Suprapubic skin (tissue), 4 donors: Measurements from ENCODE around the gene MGAT5B. TPM values are rescaled to one million over a fixed set of nuclear protein-coding genes. Genes with fewer than 3 reads are reported as not detected.

Experiments
- DNase-seq, 2 donors: peaks; one replicate each; pipeline ENCODE4 v3.0.0-alpha.2; 2019; ENCODE audit warnings: low spot score in 2 of 2
- H3K27ac ChIP-seq: fragments of 200-600 bp; sonication (generic); one replicate; pipeline ENCODE4 v1.5.1; 2019
- H3K27me3 ChIP-seq: fragments of 200-600 bp; sonication (generic); one replicate; pipeline ENCODE4 v1.5.1; 2019
- H3K36me3 ChIP-seq: fragments of 200-600 bp; sonication (generic); one replicate; pipeline ENCODE4 v1.5.1; 2019
- H3K4me1 ChIP-seq: fragments of 200-600 bp; sonication (generic); one replicate; pipeline ENCODE4 v1.5.1; 2019
- H3K4me3 ChIP-seq: fragments of 200-600 bp; sonication (generic); one replicate; pipeline ENCODE4 v1.5.1; 2019; ENCODE audit warnings: mild to moderate bottlenecking
- H3K9me3 ChIP-seq: fragments of 200-600 bp; sonication (generic); one replicate; pipeline ENCODE4 v1.5.1; 2019
- CTCF ChIP-seq, 2 donors: fragments of 200-600 bp in 1 of 2; fragments of 450-650 bp in 1 of 2; sonication (generic) in 1 of 2; IDR thresholded peaks; one replicate each; pipeline ENCODE4 v1.5.1; 2016 to 2019; ENCODE audit warnings: antibody characterized with exemption in 2 of 2, mild to moderate bottlenecking in 1 of 2, moderate library complexity in 1 of 2
- EP300 ChIP-seq: sonication (generic); formaldehyde crosslinking; IDR thresholded peaks from one replicate; pipeline ENCODE4 v1.6.1; 2017; ENCODE audit warnings: antibody characterized with exemption
- POLR2A ChIP-seq, 2 donors: fragments of 450-650 bp; IDR thresholded peaks; one replicate each; pipeline ENCODE4 v1.6.1; 2017; ENCODE audit warnings: antibody characterized with exemption in 2 of 2, mild to moderate bottlenecking in 2 of 2, moderate library complexity in 2 of 2
- POLR2AphosphoS5 ChIP-seq, 3 donors: sonication (generic); formaldehyde crosslinking; IDR thresholded peaks; one replicate each; pipeline ENCODE4 v1.6.1; 2017; ENCODE audit warnings: antibody characterized with exemption in 3 of 3
- WGBS: methylation state at CpG from one replicate; pipeline ENCODE4 v1.1.5; 2018; 5-methylcytosine and 5-hydroxymethylcytosine counted together
- total RNA-seq, 4 donors: library from RNA; depleted of rRNA; stranded (reverse); fragments of >200 nt; gene quantifications; one replicate each; pipeline ENCODE4 v1.1.0, GENCODE V29; 2016

Gene MGAT5B
- total RNA-seq, 4 donors from 2014 or later: 0.26 to 0.72 (median 0.30) TPM; not detected in 1

DNA sequence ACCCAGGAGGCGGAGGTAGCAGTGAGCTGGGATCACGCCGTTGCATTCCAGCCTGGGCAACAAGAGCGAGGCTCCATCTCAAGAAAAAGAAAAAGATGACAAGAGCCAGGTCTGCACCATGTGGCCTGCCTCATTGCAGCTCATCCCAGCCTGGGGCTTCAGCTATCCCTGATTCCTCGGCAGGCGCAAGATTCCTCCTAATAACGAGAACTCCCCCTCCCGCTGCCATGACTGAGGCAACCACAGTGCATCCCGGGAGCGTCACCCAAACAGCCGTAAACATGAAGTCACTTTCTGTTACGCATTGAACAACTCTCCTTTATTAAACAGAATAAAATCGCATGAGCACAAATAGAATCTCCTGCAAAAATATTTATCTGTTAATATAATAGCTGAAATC is 120.6 kb downstream of the MGAT5B start:
- Histone ChIP-seq H3K4me1 (no peaks in the 10 kb centered on the region), H3K27me3 (peaks cover 41% of the 10 kb centered on the region), H3K9me3 (no peaks in the 10 kb centered on the region), H3K36me3 (no peaks in the 10 kb centered on the region), H3K27ac (no peak overlapping the region), H3K4me3 (no peak overlapping the region)
- WGBS: 74% methylated on average over 13 of the region's 13 CpGs
- TF ChIP-seq POLR2AphosphoS5 (IDR thresholded peaks at IDR 0.05) (no peak), EP300 (no peak), POLR2A (IDR thresholded peaks at IDR 0.05) (no peak), CTCF (IDR thresholded peaks at IDR 0.05) (no peak)
- no peak for DNase-seq

- no peak for TF ChIP-seq POLR2A (IDR thresholded peaks at IDR 0.05)
- no peak for TF ChIP-seq POLR2AphosphoS5 (IDR thresholded peaks at IDR 0.05)
- TF ChIP-seq EP300: no peak
- no peak for TF ChIP-seq CTCF (IDR thresholded peaks at IDR 0.05)
- no peaks in the 10 kb centered on the region for H3K9me3 ChIP-seq
Observed at GRCh38 chr17:76989519-76989918, 121.3 kb downstream of the MGAT5B start.

DNA sequence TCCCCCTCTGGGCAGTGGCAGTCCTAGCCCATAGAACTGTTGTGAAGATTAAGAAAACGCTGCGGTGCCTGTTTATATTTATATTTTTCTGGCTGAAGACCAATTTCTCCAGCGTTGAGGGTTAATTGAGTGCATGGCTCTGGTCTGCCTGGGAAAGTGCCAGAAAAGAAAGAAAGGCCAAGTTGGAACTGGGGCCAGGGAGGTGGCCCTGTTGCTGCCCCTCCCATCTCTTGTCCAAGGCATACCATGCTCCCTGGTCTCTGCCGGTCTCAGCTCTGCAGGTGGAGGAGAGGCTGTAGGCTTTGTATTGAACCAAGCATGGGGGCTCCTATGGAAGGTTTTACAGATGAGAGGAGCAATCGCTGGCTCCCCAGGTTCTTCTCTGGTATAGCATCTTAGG is 124.7 kb downstream of the MGAT5B start:
- Histone ChIP-seq H3K27ac (no peak overlapping the region), H3K4me3 (no peak overlapping the region), H3K9me3 (no peaks in the 10 kb centered on the region), H3K4me1 (no peaks in the 10 kb centered on the region), H3K36me3 (no peaks in the 10 kb centered on the region), H3K27me3 (peaks cover 37% of the 10 kb centered on the region)
- no peak for DNase-seq
- TF ChIP-seq POLR2AphosphoS5 (IDR thresholded peaks at IDR 0.05) (no peak), POLR2A (IDR thresholded peaks at IDR 0.05) (no peak), CTCF (IDR thresholded peaks at IDR 0.05) (no peak), EP300 (no peak)
- 56% methylated on average over 5 of the region's 5 CpGs for whole genome bisulfite sequencing

More at GRCh38 chr17:76989519-76989918, 121.3 kb downstream of the MGAT5B start:
- H3K27me3 ChIP-seq: peaks cover 41% of the 10 kb centered on the region
- no peak overlapping the region for H3K4me3 ChIP-seq
- no peaks in the 10 kb centered on the region for H3K4me1 ChIP-seq
- 82% methylated on average over 5 of the region's 5 CpGs for WGBS
- no peaks in the 10 kb centered on the region for H3K36me3 ChIP-seq
- H3K27ac ChIP-seq: no peak overlapping the region
- DNase-seq: no peak

DNA sequence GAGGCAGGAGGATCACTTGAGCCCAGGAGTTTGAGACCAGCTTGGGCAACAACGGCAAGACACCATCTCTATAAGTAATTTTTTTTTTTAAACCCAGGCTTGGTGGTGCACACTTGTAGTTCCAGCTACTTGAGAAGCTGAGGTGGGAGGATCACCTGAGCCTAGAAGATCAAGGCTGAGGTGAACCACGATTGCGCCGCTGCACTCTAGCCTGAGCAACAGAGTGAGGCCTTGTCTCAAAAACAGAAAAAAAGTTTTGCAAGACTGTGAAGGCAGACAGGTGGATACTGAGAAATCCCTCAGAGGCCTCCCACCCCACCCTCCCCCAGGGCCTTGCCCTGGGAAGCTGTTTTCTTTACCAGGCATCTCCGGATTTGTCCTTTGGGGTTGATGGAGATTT is 125.4 kb downstream of the MGAT5B start:
- Histone ChIP-seq H3K4me1 (no peaks in the 10 kb centered on the region), H3K36me3 (no peaks in the 10 kb centered on the region), H3K27ac (no peak overlapping the region), H3K4me3 (no peak overlapping the region), H3K9me3 (no peaks in the 10 kb centered on the region), H3K27me3 (peaks cover 43% of the 10 kb centered on the region)
- 55% methylated on average over 5 of the region's 5 CpGs for WGBS
- TF ChIP-seq CTCF (IDR thresholded peaks at IDR 0.05): no peak
- no peak for TF ChIP-seq POLR2AphosphoS5 (IDR thresholded peaks at IDR 0.05)
- TF ChIP-seq EP300: no peak
- no peak for TF ChIP-seq POLR2A (IDR thresholded peaks at IDR 0.05)
- DNase-seq: no peak

DNA sequence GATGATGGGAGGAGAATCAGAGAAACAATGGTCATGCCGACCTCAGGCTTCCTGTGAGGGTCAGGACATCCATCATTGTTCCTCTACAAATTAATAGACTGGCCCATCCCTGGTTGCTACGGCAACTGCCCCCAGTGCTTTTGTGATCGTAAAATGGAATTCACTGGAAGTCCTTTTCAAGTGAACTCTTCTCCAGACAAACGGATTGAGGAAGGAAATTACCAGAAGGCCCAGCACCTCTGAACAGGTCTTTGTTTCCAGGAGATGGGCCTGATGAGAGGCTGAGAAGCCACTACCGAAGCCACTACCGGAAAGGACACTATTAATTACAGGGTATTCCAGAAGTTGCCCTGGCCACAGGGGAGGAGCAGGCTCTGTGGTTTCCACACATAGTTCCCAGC is 126.0 kb downstream of the MGAT5B start:
- Histone ChIP-seq H3K27me3 (peaks cover 45% of the 10 kb centered on the region), H3K27ac (no peak overlapping the region), H3K9me3 (no peaks in the 10 kb centered on the region), H3K4me3 (no peak overlapping the region), H3K36me3 (no peaks in the 10 kb centered on the region), H3K4me1 (no peaks in the 10 kb centered on the region)
- DNase-seq: no peak
- WGBS: 53% methylated on average over 6 of the region's 6 CpGs
- TF ChIP-seq EP300: no peak
- no peak for TF ChIP-seq CTCF (IDR thresholded peaks at IDR 0.05)
- TF ChIP-seq POLR2AphosphoS5 (IDR thresholded peaks at IDR 0.05): no peak
- no peak for TF ChIP-seq POLR2A (IDR thresholded peaks at IDR 0.05)
